HG02610 (cell line): ENCODE data around the gene CES5A.
"Not testable (repeated sequence)": the region's sequence is repeated elsewhere in the genome, so short reads cannot be mapped to it uniquely, and the experiment has no call there.

Experiments used
- ATAC-seq: cut with Tn5 transposase; IDR thresholded peaks from one replicate; pipeline ENCODE4 v1.9.1; 2021; ENCODE audit warnings: mild to moderate bottlenecking, moderate library complexity; ENCODE audit not compliant: unreplicated experiment

CES5A gene, protein sequence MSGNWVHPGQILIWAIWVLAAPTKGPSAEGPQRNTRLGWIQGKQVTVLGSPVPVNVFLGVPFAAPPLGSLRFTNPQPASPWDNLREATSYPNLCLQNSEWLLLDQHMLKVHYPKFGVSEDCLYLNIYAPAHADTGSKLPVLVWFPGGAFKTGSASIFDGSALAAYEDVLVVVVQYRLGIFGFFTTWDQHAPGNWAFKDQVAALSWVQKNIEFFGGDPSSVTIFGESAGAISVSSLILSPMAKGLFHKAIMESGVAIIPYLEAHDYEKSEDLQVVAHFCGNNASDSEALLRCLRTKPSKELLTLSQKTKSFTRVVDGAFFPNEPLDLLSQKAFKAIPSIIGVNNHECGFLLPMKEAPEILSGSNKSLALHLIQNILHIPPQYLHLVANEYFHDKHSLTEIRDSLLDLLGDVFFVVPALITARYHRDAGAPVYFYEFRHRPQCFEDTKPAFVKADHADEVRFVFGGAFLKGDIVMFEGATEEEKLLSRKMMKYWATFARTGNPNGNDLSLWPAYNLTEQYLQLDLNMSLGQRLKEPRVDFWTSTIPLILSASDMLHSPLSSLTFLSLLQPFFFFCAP

DNA sequence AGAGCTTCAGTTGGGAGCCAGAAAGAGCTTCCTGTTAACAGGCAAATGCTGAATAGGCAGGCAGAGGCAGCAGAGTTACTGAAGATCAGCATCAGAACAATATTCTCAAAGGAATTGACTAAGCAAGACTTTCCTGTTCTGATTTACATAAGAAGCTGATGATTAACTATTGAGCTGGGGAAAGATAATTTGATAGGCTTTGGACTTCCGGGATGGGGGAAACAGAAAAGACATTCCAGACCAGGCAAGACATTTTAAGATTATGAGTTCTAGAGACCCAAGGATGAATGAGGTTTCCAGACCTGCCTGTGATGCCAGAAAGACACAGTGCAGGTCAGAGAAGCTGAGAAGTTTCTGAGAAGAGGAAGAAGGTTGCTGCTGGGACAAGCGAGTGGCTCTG, at the start of gene CES5A:
Gene CES5A, minus strand, starts transcription at position 101 of the 400 bp plus-strand sequence. CDS start 152 bp downstream, outside the sequence.
- no peak for ATAC-seq

DNA sequence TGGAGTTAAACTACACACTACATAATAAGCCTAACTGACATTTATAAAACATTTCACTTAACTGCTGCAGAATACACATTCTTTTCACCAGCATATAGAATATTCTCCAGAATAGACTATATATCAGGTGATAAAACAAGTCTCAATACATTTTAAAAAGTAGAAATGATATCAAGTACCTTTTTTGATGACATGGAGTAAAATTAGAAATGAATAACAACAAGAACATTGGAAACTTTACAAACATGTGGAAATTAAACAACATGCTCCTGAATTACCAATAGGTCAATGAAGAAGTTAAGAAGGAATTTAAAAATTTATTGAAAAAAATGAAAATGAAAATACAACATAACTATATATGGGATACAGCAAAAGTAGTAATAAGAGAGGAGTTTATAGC, 47.5 kb upstream of the CES5A start:
- ATAC-seq: no peak

GRCh38 chr16:55917373-55918160, 42.4 kb upstream of the CES5A start:
- ATAC-seq: no peak

DNA sequence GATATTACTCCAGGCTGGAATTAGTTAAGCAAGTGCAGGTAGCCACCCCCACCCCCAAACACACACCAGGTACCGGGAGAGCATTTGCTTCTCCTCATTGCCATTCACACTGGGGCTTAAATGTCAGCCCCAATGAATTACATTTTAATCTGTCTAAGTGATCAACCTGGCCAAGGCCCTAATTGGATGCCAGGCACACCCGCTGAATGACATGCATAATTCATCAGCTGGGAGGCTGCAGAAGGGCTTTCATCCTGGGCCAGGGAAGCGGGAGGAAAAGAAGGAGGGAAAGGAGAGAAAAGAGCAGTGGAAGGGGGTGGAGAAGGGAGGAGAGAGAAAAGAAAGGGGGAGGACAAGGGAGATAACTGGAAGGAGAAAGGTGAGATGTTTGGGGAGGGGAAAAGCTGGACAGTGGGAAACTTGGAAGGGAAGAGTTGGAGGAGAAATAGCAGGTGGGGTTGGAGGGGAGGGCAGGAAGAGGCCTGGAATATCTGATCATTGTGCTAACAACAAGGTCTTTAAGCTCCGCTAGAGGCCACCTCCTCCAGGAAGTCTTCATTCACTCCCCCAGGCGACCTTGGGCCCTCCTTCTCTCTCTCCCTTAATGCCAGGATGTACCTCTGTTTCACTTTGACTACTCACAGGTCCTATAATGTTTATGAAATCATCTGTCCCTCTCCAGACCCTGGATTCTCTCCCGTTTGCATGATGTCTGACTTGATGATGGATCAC, 40.1 kb upstream of the CES5A start:
- ATAC-seq: no peak

GRCh38 chr16:55914383-55914782, 39.2 kb upstream of the CES5A start:
- no peak for ATAC-seq

DNA sequence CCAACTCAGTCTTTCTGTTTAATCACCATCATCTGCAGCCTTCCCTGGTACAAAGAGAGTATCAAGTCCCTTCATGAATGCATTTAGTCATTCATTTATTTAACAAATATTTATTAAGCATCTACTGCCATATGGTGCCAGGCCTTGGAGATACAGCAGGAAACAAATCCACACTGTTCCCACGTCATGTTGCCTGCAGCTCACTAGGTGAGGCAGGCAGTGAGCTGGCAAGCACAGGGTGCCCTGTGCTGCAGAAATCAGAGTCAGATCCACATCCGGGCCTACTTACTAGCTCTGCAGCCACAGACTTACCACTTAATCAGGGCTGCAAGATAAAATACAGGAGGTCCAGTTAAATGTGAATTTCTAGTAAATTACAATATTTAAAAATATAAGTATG, 38.5 kb upstream of the CES5A start:
- no peak for ATAC-seq

- not testable (repeated sequence) for ATAC-seq
Observed at GRCh38 chr16:55913121-55913520, 37.9 kb upstream of the CES5A start.

- no peak for ATAC-seq
Observed at GRCh38 chr16:55912022-55912421, 36.8 kb upstream of the CES5A start.

GRCh38 chr16:55911616-55912015, 36.4 kb upstream of the CES5A start:
- no peak for ATAC-seq

GRCh38 chr16:55909876-55910275, 34.7 kb upstream of the CES5A start:
- ATAC-seq: no peak

- no peak for ATAC-seq
Observed at GRCh38 chr16:55908641-55909040, 33.5 kb upstream of the CES5A start.

GRCh38 chr16:55907661-55908060, 32.5 kb upstream of the CES5A start:
- ATAC-seq: no peak

DNA sequence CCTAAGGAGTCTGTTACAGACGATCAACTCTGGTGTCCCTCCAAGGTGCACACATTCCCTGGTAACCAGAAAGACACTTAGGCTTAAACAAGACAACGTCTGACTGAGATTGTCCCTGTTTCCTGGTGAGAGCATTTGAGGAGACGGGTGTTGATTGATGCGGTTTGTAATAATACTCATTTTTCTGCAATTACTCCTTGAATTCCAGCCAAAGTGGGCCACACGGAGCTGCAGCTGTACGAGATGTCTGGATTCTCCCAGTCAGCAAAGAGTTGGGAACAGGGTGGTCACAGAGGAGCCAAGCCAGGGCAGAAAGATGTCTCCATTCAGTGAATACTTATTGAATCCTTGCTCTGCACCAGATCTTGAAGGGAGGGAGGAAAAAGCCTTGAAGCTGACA, 30.9 kb upstream of the CES5A start:
- no peak for ATAC-seq

DNA sequence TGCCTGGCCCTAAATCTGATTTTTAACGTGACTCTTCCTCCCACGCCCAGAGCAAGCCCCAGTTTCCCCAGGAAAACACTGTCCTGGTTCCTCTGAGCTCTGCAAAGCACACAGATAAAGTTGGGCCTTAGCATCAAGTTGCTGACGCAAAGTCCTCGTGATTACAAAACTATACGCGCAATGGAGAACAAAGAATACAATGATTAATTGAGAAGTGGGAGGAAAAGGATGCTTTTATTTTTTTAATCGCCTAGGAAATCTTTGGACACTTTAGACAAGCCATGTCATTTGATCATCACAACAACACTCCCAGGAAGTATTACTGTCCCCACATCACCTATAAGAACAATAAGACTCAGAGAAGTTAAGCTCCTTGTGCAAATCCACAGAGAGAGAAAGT, 30.5 kb upstream of the CES5A start:
- ATAC-seq: no peak

GRCh38 chr16:55901566-55902217, 26.5 kb upstream of the CES5A start:
- no peak for ATAC-seq

DNA sequence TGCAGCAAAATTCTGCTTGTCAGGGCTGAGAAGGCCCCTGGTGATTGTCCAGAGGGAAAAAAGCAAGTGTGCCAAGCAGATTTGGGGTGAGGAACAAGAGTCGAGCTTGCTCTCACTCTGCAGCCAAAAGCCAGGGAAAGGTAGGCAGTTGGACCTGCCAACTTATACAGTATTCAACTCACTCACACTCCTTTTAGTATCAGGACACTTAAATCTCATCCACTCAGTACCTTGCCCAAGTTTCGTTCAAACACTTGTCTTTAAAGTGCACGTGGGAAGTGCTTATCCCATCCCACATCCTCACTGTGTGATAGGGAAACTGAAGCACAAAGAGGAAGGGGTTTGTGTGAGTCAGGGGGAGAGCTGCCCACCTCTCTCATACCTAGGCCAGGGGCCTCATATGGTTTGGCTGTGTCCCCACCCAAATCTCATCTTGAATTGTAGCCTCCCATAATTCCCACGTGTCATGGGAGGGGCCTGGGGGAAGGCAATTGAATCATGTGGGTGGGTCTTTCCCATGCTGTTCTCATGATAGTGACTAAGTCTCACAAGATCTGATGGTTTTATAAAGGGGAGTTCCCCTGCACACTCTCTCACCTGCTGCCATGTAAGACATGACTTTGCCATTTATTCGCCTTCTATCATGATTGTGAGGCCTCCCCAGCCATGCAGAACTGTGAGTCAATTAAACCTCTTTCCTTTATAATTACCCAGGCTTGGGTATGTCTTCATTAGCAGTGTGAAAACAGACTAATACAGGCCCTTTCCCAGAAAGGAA, 25.6 kb upstream of the CES5A start:
- ATAC-seq: no peak

GRCh38 chr16:55899857-55900256, 24.7 kb upstream of the CES5A start:
- no peak for ATAC-seq

- no peak for ATAC-seq
Observed at GRCh38 chr16:55898592-55898991, 23.4 kb upstream of the CES5A start.

DNA sequence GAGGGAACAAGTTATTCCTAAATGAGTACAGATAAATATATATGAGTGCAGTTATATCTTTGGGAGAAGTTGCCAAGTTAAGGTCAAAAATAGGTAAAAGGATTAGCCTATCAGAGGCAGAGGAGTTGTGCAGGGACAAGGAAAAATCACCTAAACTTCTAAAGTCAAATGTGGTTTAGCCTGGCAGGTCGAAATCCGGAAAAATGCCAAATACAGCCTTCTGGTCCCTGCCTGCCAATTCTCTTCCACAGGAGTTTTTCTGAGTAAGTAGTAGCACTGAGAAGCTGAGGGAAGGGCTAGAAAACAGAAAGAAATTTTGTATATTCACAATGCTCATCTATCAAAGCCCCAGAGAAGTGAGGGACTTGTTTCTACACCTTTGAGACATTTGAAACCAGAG, 17.6 kb upstream of the CES5A start:
- no peak for ATAC-seq

GRCh38 chr16:55889518-55889917, 14.3 kb upstream of the CES5A start:
- ATAC-seq: no peak
